ENCODE results near the gene ANO8.

DNA sequence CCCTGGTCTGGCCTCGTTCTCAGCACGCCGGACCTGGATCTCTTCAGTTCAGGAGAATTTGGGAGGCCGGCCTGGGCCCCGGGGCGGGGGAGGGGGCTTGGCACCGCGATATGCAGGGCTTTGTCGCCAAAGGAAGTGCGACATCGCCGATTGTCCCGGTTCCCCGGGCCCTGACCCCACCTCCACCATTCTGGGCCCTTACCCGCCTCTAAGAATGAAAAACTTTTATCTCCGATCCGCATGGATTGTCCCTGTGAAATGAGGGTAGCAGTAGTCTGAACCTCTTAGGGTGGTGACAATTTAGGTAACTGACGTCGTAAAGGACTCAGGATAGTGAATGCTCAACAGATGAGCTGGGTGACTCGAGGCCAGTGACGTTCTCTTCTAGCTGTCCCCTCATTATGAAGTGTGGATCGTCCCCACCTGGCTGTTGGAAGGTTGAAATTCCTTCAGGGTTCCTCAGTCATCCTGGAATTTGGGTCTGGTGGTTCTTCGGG, 24.6 kb downstream of the ANO8 start:
- TF ChIP-seq EZH2 (optimal IDR thresholded peaks at IDR 0.05; ENCODE audit: low read depth, low read length) = no peak
- TF ChIP-seq, protein P1, sequence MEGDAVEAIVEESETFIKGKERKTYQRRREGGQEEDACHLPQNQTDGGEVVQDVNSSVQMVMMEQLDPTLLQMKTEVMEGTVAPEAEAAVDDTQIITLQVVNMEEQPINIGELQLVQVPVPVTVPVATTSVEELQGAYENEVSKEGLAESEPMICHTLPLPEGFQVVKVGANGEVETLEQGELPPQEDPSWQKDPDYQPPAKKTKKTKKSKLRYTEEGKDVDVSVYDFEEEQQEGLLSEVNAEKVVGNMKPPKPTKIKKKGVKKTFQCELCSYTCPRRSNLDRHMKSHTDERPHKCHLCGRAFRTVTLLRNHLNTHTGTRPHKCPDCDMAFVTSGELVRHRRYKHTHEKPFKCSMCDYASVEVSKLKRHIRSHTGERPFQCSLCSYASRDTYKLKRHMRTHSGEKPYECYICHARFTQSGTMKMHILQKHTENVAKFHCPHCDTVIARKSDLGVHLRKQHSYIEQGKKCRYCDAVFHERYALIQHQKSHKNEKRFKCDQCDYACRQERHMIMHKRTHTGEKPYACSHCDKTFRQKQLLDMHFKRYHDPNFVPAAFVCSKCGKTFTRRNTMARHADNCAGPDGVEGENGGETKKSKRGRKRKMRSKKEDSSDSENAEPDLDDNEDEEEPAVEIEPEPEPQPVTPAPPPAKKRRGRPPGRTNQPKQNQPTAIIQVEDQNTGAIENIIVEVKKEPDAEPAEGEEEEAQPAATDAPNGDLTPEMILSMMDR (IDR thresholded peaks at IDR 0.05; ENCODE audit: low read length) = no peak
- TF ChIP-seq EZH2phosphoT487 (IDR thresholded peaks at IDR 0.05; ENCODE audit: low read length) = no peak
